ENCODE data around the gene KRTAP10-11.
"Not testable (repeated sequence)": the region's sequence is repeated elsewhere in the genome, so short reads cannot be mapped to it uniquely, and the experiment has no call there.

GRCh38 chr21:44637851-44638348, 8.3 kb upstream of the KRTAP10-11 start:
- not testable (repeated sequence) for TF ChIP-seq EZH2 (IDR thresholded peaks at IDR 0.05; ENCODE audit: borderline replicate concordance, low read length); CTCF (conservative IDR thresholded peaks at IDR 0.05 in 1 of 2, IDR thresholded peaks at IDR 0.05 in 1 of 2; ENCODE audit: extremely low read depth in 1 of 2, insufficient read depth in 1 of 2, low read depth in 1 of 2, low read length in 2 of 2)

All from mammary epithelial cell (primary cell).